Measurements from ENCODE around the gene FLNC. TPM values are rescaled to one million over a fixed set of nuclear protein-coding genes. Genes with fewer than 3 reads are reported as not detected.

The FLNC gene
- total RNA-seq, 1 donor from 2014 or later: 149 TPM

GRCh38 chr7:128891942-128892269 lies 61.7 kb downstream of the FLNC start:
- no peak for TF ChIP-seq CTCF (conservative IDR thresholded peaks at IDR 0.05; ENCODE audit: low read depth, low read length)
- no peak for DNase-seq (ENCODE audit: low read depth)
- no peak overlapping the region for H3K4me3 ChIP-seq (ENCODE audit: low read depth, low read length)

- no peak overlapping the region for H3K4me3 ChIP-seq (ENCODE audit: low read depth, low read length)
- TF ChIP-seq CTCF (conservative IDR thresholded peaks at IDR 0.05; ENCODE audit: low read depth, low read length): no peak
- no peak for DNase-seq (ENCODE audit: low read depth)
Measured at GRCh38 chr7:128892521-128893250, 62.5 kb downstream of the FLNC start.

- TF ChIP-seq CTCF (conservative IDR thresholded peaks at IDR 0.05; ENCODE audit: low read depth, low read length): no peak
- no peak overlapping the region for H3K4me3 ChIP-seq (ENCODE audit: low read depth, low read length)
- no peak for DNase-seq (ENCODE audit: low read depth)
Measured at GRCh38 chr7:128893251-128894100, 63.3 kb downstream of the FLNC start.

- no peak overlapping the region for H3K4me3 ChIP-seq (ENCODE audit: low read depth, low read length)
- TF ChIP-seq CTCF (conservative IDR thresholded peaks at IDR 0.05; ENCODE audit: low read depth, low read length): no peak
- DNase-seq (ENCODE audit: low read depth): no peak
Measured at GRCh38 chr7:128894101-128894440, 63.9 kb downstream of the FLNC start.

- no peak for DNase-seq (ENCODE audit: low read depth)
- TF ChIP-seq CTCF (conservative IDR thresholded peaks at IDR 0.05; ENCODE audit: low read depth, low read length): no peak
- no peak overlapping the region for H3K4me3 ChIP-seq (ENCODE audit: low read depth, low read length)
Measured at GRCh38 chr7:128895320-128895719, 65.1 kb downstream of the FLNC start.

- no peak for DNase-seq (ENCODE audit: low read depth)
- TF ChIP-seq CTCF (conservative IDR thresholded peaks at IDR 0.05; ENCODE audit: low read depth, low read length): no peak
- H3K4me3 ChIP-seq (ENCODE audit: low read depth, low read length): no peak overlapping the region
Measured at GRCh38 chr7:128899392-128899791, 69.2 kb downstream of the FLNC start.
